ENCODE results near the gene NLGN2.

Gene NLGN2

DNA sequence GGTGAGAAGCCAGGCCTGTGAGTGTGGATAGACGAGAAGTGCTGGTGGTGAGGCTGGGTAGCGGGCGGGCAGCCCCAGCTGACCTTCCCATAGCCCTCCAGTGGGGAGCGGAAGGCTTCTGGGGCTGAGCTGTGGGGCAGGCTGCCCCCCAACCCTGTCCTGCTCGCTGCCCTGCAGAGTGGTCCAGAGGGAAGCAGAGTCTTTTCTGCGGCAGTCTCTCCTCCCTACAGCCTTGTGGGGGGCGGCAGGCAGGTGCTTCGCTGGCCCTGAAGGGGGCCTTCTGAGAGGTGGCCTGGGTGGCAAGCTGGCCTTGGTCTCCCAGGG is 3.7 kb downstream of the NLGN2 start:
- no peak for DNase-seq (ENCODE audit: extremely low read depth in 1 of 2, low read depth in 1 of 2)

GRCh38 chr17:7413346-7413985 is 5.8 kb downstream of the NLGN2 start:
- DNase-seq (ENCODE audit: extremely low read depth in 1 of 2, low read depth in 1 of 2), result no peak

DNA sequence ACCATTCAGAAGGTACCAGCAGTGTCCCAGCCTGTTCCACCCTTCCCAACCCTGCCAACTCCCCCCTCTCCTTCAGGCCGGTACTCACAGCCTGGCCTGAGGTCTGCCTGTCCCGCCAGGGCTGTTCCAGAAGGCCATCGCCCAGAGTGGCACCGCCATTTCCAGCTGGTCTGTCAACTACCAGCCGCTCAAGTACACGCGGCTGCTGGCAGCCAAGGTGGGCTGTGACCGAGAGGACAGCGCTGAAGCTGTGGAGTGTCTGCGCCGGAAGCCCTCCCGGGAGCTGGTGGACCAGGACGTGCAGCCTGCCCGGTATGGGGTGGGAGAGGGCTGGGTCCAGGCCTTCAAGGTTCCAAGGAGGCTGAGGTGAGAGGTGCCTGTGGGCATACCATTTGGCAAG is 7.2 kb downstream of the NLGN2 start:
- DNase-seq (ENCODE audit: extremely low read depth in 1 of 2, low read depth in 1 of 2), result no peak

- DNase-seq (ENCODE audit: extremely low read depth in 1 of 2, low read depth in 1 of 2), result no peak
These were observed 8.1 kb downstream of the NLGN2 start for GRCh38 chr17:7415784-7416183.

DNA sequence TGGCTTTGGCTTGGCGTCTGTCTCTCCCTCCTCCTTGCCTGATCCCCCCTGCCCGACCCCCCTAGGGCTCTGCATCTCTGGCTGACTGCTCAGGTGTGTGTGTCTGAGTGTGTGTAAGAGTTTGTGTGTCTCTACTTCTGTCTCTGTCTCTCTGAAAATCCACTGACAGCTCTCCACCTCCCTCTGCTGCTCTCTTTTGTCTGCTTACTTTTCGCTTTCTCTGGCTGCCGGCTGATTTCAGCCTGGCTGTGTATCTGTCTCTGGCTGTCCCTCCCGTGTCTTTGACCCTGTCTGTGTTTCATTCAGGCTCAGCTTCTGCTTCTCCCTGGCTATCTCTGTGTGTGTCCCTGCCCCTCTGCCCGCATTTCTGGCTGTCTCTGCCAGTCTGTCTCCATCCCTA is 8.7 kb downstream of the NLGN2 start:
- no peak for DNase-seq (ENCODE audit: extremely low read depth in 1 of 2, low read depth in 1 of 2)

GRCh38 chr17:7417056-7417655 is 9.5 kb downstream of the NLGN2 start:
- DNase-seq (ENCODE audit: extremely low read depth in 1 of 2, low read depth in 1 of 2), result no peak

DNA sequence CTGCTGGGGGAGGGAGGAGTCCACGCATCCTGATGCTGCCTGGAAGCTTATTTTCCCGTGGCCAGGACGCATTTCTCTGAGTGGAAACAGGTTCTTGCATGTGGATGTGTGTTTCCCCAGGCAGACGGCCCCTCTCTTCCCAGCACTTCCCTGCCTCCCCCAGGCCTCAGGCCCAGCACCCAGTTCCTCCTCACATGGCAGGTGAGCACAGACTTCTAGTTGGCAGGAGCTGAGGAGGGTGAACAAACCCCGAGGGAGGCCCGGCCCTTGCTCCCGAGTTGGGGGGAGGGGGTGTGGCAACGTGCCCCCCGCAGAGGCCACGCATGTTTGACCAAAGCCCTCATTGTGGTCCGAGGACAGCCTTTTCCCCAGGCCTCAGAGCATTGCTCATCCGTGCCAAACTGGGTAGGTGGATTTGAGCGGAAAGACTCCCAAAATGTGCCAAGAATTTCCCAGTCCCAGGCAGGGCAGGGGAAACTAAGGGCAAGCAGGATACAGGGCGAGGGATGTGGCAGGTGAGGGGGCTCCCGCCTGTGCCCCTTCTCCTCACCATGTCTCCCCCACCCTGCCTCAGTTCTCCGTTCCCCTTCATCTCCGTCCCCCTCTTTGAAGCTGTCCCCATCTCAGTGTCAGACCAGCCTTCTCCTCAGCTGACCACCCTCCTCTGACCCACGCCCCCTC is 11.0 kb downstream of the NLGN2 start:
- DNase-seq (ENCODE audit: extremely low read depth in 1 of 2, low read depth in 1 of 2), result no peak

GRCh38 chr17:7419819-7420610 is 12.4 kb downstream of the NLGN2 start, which contains the start of gene SPEM1:
Gene SPEM1 (plus strand): TSS chr17:7420324. CDS start chr17:7420385, 61 bp downstream.
- DNase-seq (ENCODE audit: extremely low read depth in 1 of 2, low read depth in 1 of 2), result no peak

DNA sequence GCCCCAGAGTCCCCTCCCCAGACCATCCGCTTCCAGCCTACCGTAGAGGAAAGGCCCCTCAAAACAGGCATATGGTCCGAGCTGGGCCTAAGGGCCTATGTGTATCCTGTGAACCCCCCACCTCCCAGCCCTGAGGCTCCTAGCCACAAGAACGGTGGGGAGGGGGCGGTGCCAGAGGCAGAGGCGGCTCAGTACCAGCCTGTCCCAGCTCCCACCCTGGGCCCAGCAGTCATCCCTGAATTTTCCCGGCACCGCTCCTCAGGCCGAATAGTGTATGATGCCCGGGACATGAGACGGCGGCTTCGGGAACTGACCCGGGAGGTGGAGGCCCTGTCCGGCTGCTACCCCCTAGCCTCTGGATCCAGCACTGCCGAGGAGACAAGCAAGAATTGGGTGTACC is 13.5 kb downstream of the NLGN2 start:
- DNase-seq (ENCODE audit: extremely low read depth in 1 of 2, low read depth in 1 of 2), result no peak

- no peak for DNase-seq (ENCODE audit: extremely low read depth in 1 of 2, low read depth in 1 of 2)
These were observed 16.0 kb downstream of the NLGN2 start for GRCh38 chr17:7423679-7424078.

DNA sequence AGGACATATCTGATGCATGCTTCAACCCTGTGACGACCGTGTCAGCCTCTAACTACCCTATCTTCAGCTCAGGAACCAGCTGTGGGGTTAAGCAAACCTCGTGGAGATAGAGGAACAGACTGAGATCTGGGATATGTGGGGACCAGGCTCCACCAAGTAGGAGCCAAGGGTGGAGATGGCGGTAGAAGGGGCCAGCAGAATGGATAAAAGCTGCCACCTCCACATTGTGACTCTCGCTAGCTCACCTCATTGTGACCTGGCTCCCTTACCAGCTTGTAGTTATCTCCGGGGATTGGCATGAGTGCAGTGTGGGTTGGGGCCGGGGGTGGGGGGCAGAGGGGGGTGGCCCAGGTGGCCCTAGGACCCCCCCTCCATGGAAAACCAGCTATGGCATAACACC is 17.7 kb downstream of the NLGN2 start, which contains the start of gene SPEM2:
SPEM2 (plus strand) TSS at position 301 of the 400 bp plus-strand sequence; CDS start at position 374, 73 bp downstream.
- DNase-seq (ENCODE audit: extremely low read depth in 1 of 2, low read depth in 1 of 2), result no peak

GRCh38 chr17:7425756-7426155 is 18.1 kb downstream of the NLGN2 start:
- no peak for DNase-seq (ENCODE audit: extremely low read depth in 1 of 2, low read depth in 1 of 2)

- no peak for DNase-seq (ENCODE audit: extremely low read depth in 1 of 2, low read depth in 1 of 2)
These were observed 18.7 kb downstream of the NLGN2 start for GRCh38 chr17:7426203-7426863.

DNA sequence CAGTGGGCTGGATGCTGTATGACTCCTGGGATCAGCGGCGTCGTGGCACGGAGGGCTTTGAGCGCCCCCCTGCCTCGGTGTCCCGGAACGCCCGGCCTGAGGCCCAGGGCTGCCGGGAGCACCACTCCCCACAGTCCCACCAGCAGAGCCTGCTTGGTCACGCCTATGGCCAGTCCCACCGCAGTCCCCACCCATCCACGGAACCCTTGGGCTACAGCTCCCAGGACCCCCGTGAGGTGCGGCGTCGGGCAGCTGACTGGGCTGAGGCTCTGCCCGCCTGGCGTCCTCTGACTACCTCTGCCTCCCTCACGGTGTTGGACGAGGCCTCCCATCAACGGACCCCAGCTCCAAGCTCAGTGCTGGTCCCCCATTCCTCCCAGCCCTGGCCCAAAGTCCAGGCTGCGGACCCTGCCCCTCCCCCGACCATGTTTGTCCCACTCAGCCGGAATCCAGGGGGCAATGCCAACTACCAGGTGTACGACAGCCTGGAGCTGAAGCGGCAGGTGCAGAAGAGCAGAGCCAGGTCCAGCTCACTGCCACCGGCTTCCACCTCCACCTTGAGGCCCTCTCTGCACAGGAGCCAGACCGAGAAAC is 19.3 kb downstream of the NLGN2 start:
- DNase-seq (ENCODE audit: extremely low read depth in 1 of 2, low read depth in 1 of 2), result no peak

- no peak for DNase-seq (ENCODE audit: extremely low read depth in 1 of 2, low read depth in 1 of 2)
These were observed 19.9 kb downstream of the NLGN2 start for GRCh38 chr17:7427549-7427948.

- no peak for DNase-seq (ENCODE audit: extremely low read depth in 1 of 2, low read depth in 1 of 2)
These were observed 20.9 kb downstream of the NLGN2 start, which contains the start of gene SPEM3 for GRCh38 chr17:7428557-7428956. Gene SPEM3 (plus strand): TSS chr17:7428857. CDS start chr17:7428903, 46 bp downstream.

DNA sequence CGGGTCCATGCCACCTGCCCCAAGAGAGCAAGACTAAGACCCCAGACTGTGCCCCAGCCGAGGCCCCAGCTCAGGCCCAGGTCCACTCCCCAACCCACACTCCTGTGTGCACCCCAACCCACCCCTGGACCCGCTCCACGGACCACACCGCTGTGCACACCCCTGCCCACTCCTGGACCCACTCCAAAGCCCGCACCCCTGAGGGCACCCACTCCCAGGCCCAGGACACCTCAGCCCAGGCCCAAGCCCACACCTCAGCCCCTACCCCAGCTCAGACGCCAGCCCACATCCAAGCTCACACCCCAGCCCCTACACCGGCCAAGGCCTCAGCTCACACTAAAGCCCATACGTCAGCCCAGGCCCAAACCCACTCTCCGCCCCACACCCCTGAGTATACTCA is 22.1 kb downstream of the NLGN2 start:
- no peak for DNase-seq (ENCODE audit: extremely low read depth in 1 of 2, low read depth in 1 of 2)

DNA sequence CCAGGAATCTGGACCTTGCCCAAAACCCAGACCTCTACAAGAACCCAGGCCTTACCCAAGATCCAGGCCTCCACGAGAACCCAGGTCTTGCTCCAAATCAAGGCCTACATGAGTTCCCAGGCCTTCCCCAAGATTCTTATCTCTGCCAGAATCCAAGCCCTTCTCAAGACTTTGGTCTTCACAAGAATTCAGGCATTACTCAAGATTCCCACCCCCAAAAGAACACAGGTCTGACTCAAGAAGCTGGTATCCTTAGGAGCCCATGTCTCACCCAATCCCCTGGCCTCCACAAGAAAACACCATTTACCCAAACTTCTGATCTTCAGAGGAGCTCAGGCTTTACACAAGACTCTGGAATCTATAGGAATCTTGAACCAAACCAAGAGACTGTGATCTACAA is 23.6 kb downstream of the NLGN2 start:
- no peak for DNase-seq (ENCODE audit: extremely low read depth in 1 of 2, low read depth in 1 of 2)

GRCh38 chr17:7432296-7432695 is 24.7 kb downstream of the NLGN2 start:
- no peak for DNase-seq (ENCODE audit: extremely low read depth in 1 of 2, low read depth in 1 of 2)
